Skeletal muscle tissue (tissue), 4 donors: ENCODE data around the gene MAD1L1. TPM values are rescaled to one million over a fixed set of nuclear protein-coding genes. Genes with fewer than 3 reads are reported as not detected.
"Not testable (repeated sequence)": the region's sequence is repeated elsewhere in the genome, so short reads cannot be mapped to it uniquely, and the experiment has no call there.

ENCODE experiments used
- H3K27ac ChIP-seq: one replicate; pipeline ENCODE4 v1.7.0; 2013; ENCODE audit warnings: mild to moderate bottlenecking, low read depth, low read length, inconsistent platforms
- H3K27me3 ChIP-seq, 3 donors: one replicate each; pipeline ENCODE4 v1.7.0; 2013; ENCODE audit warnings: low read length in 3 of 3; ENCODE audit not compliant: control insufficient read depth in 3 of 3, insufficient read depth in 3 of 3
- H3K36me3 ChIP-seq, 3 donors: one replicate each; pipeline ENCODE4 v1.7.0; 2013; ENCODE audit warnings: low read length in 3 of 3; ENCODE audit not compliant: control insufficient read depth in 3 of 3, insufficient read depth in 3 of 3
- H3K4me1 ChIP-seq, 3 donors: one replicate each; pipeline ENCODE4 v1.7.0; 2013; ENCODE audit warnings: low read length in 3 of 3, mild to moderate bottlenecking in 3 of 3; ENCODE audit not compliant: control insufficient read depth in 3 of 3, insufficient read depth in 3 of 3
- H3K4me3 ChIP-seq, 3 donors: one replicate each; pipeline ENCODE4 v1.7.0; 2013; ENCODE audit warnings: low read length in 3 of 3
- H3K9ac ChIP-seq, 3 donors: one replicate each; pipeline ENCODE4 v1.7.0; 2013; ENCODE audit warnings: low read length in 3 of 3, mild to moderate bottlenecking in 3 of 3, moderate library complexity in 2 of 3, low read depth in 1 of 3
- H3K9me3 ChIP-seq, 3 donors: one replicate each; pipeline ENCODE4 v1.7.0; 2013; ENCODE audit warnings: low read length in 3 of 3; ENCODE audit not compliant: control insufficient read depth in 3 of 3
- total RNA-seq: library from RNA; depleted of rRNA; stranded (reverse); fragments of >200 nt; gene quantifications from one replicate; pipeline ENCODE4 v1.2.3, GENCODE V29; 2014
- donor health status: Osteomylitis.

Gene MAD1L1
- total RNA-seq, 1 donor from 2014 or later = 42.3 TPM

GRCh38 chr7:1977059-1977875, 255.5 kb downstream of the MAD1L1 start:
- H3K27me3 ChIP-seq = no peaks in the 10 kb centered on the region
- no peak overlapping the region for H3K9ac ChIP-seq
- no peaks in the 10 kb centered on the region for H3K9me3 ChIP-seq
- no peak overlapping the region for H3K4me3 ChIP-seq
- peaks cover 0 to 5% (median 0%) of the 10 kb centered on the region in 3 donors for H3K36me3 ChIP-seq
- no peak overlapping the region for H3K27ac ChIP-seq
- H3K4me1 ChIP-seq = no peaks in the 10 kb centered on the region

GRCh38 chr7:1976521-1976920, 256.2 kb downstream of the MAD1L1 start:
- not testable (repeated sequence) for H3K4me3 ChIP-seq, H3K9me3 ChIP-seq, H3K27me3 ChIP-seq, H3K36me3 ChIP-seq, H3K27ac ChIP-seq, H3K9ac ChIP-seq, H3K4me1 ChIP-seq

- peaks cover 0 to 5% (median 0%) of the 10 kb centered on the region in 3 donors for H3K36me3 ChIP-seq
Measured at GRCh38 chr7:1975581-1975980, 257.2 kb downstream of the MAD1L1 start.

GRCh38 chr7:1975179-1975578, 257.6 kb downstream of the MAD1L1 start:
- Histone ChIP-seq H3K4me1 (no peaks in the 10 kb centered on the region), H3K36me3 (peaks cover 0 to 5% (median 0%) of the 10 kb centered on the region in 3 donors), H3K27me3 (no peaks in the 10 kb centered on the region), H3K9ac (no peak overlapping the region), H3K27ac (no peak overlapping the region), H3K4me3 (no peak overlapping the region), H3K9me3 (no peaks in the 10 kb centered on the region)

More at GRCh38 chr7:1975581-1975980, 257.2 kb downstream of the MAD1L1 start:
- Histone ChIP-seq H3K9me3 (no peaks in the 10 kb centered on the region), H3K4me1 (no peaks in the 10 kb centered on the region), H3K27ac (no peak overlapping the region), H3K27me3 (no peaks in the 10 kb centered on the region), H3K4me3 (no peak overlapping the region), H3K9ac (no peak overlapping the region)

GRCh38 chr7:1974290-1975101, 258.2 kb downstream of the MAD1L1 start:
- H3K9me3 ChIP-seq = no peaks in the 10 kb centered on the region
- no peaks in the 10 kb centered on the region for H3K4me1 ChIP-seq
- no peak overlapping the region for H3K4me3 ChIP-seq
- H3K9ac ChIP-seq = no peak overlapping the region
- no peaks in the 10 kb centered on the region for H3K36me3 ChIP-seq
- no peak overlapping the region for H3K27ac ChIP-seq
- H3K27me3 ChIP-seq = no peaks in the 10 kb centered on the region

GRCh38 chr7:1973321-1974251, 259.2 kb downstream of the MAD1L1 start:
- Histone ChIP-seq H3K36me3 (peaks cover 0 to 1% (median under 1%) of the 10 kb centered on the region in 3 donors), H3K9ac (no peak overlapping the region), H3K27me3 (no peaks in the 10 kb centered on the region), H3K4me3 (no peak overlapping the region), H3K27ac (no peak overlapping the region), H3K4me1 (no peaks in the 10 kb centered on the region), H3K9me3 (no peaks in the 10 kb centered on the region)

GRCh38 chr7:1972744-1973143, 260.0 kb downstream of the MAD1L1 start:
- Histone ChIP-seq H3K4me3 (no peak overlapping the region), H3K36me3 (peaks cover 5 to 8% (median 7%) of the 10 kb centered on the region in 3 donors), H3K9me3 (peaks cover 0 to 5% (median 0%) of the 10 kb centered on the region in 3 donors), H3K27me3 (no peaks in the 10 kb centered on the region), H3K27ac (no peak overlapping the region), H3K9ac (no peak overlapping the region), H3K4me1 (no peaks in the 10 kb centered on the region)

GRCh38 chr7:1971946-1972654, 260.6 kb downstream of the MAD1L1 start:
- peaks cover 5 to 8% (median 7%) of the 10 kb centered on the region in 3 donors for H3K36me3 ChIP-seq

GRCh38 chr7:1970895-1971294, 261.9 kb downstream of the MAD1L1 start:
- Histone ChIP-seq H3K9me3 (peaks cover 0 to 5% (median 0%) of the 10 kb centered on the region in 3 donors), H3K9ac (no peak overlapping the region), H3K36me3 (peaks cover 5 to 8% (median 7%) of the 10 kb centered on the region in 3 donors), H3K4me1 (peaks cover 0 to 3% (median 3%) of the 10 kb centered on the region in 3 donors), H3K27me3 (no peaks in the 10 kb centered on the region), H3K27ac (no peak overlapping the region), H3K4me3 (no peak overlapping the region)

More at GRCh38 chr7:1971946-1972654, 260.6 kb downstream of the MAD1L1 start:
- H3K4me1 ChIP-seq = no peaks in the 10 kb centered on the region
- no peaks in the 10 kb centered on the region for H3K27me3 ChIP-seq
- H3K9ac ChIP-seq = no peak overlapping the region
- H3K27ac ChIP-seq = no peak overlapping the region
- peaks cover 0 to 5% (median 0%) of the 10 kb centered on the region in 3 donors for H3K9me3 ChIP-seq
- H3K4me3 ChIP-seq = no peak overlapping the region
